Measurements from ENCODE around the gene ACSF2.

DNA sequence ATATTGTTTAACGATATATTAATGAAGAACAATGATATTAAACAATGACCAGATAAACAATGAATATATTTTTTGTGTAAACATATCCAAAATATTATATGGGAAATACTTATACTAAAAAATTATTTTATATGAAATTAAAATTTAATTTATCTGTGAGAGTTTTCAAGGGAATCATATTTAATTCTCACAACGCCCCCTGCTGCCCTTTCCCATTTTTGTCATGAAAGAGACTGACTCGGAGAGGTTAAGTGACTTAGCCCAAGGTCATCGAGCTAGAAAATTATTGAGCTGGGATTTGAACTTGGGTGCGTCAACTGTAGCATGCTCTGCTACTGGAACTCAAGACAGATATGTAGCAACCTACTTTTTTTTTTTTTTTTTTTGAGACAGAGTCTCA lies 75.0 kb downstream of the ACSF2 start:
- TF ChIP-seq, protein P1, sequence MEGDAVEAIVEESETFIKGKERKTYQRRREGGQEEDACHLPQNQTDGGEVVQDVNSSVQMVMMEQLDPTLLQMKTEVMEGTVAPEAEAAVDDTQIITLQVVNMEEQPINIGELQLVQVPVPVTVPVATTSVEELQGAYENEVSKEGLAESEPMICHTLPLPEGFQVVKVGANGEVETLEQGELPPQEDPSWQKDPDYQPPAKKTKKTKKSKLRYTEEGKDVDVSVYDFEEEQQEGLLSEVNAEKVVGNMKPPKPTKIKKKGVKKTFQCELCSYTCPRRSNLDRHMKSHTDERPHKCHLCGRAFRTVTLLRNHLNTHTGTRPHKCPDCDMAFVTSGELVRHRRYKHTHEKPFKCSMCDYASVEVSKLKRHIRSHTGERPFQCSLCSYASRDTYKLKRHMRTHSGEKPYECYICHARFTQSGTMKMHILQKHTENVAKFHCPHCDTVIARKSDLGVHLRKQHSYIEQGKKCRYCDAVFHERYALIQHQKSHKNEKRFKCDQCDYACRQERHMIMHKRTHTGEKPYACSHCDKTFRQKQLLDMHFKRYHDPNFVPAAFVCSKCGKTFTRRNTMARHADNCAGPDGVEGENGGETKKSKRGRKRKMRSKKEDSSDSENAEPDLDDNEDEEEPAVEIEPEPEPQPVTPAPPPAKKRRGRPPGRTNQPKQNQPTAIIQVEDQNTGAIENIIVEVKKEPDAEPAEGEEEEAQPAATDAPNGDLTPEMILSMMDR (IDR thresholded peaks at IDR 0.05; ENCODE audit: insufficient read depth, low read length): no peak
- TF ChIP-seq REST (IDR thresholded peaks at IDR 0.05; ENCODE audit: insufficient replicate concordance, low read depth) (no peak), GABPA (IDR thresholded peaks at IDR 0.05; ENCODE audit: low read depth) (no peak), POLR2AphosphoS5 (IDR thresholded peaks at IDR 0.05; ENCODE audit: low read depth) (no peak), SPI1 (IDR thresholded peaks at IDR 0.05; ENCODE audit: borderline replicate concordance, low read depth) (no peak)
